HEK293T (cell line): Measurements from ENCODE around the gene PPARGC1A.

Experiments
- ARNT ChIP-seq: fragments of 450-650 bp; IDR thresholded peaks from 2 replicates; pipeline ENCODE4 v1.6.1; 2017; ENCODE audit warnings: mild to moderate bottlenecking
- BHLHE40 ChIP-seq: fragments of 450-650 bp; IDR thresholded peaks from 2 replicates; pipeline ENCODE4 v1.6.1; 2016; ENCODE audit warnings: mild to moderate bottlenecking, moderate library complexity, borderline replicate concordance
- CTBP1 ChIP-seq: fragments of 450-650 bp; IDR thresholded peaks from 2 replicates; pipeline ENCODE4 v1.6.1; 2016; ENCODE audit warnings: borderline replicate concordance
- ELF4 ChIP-seq: fragments of 450-650 bp; IDR thresholded peaks from 2 replicates; pipeline ENCODE4 v1.6.1; 2017; ENCODE audit warnings: antibody characterized with exemption
- FOXK2 ChIP-seq: fragments of 450-650 bp; IDR thresholded peaks from 2 replicates; pipeline ENCODE4 v1.6.1; 2016; ENCODE audit warnings: mild to moderate bottlenecking
- FOXM1 ChIP-seq: fragments of 450-650 bp; IDR thresholded peaks from 2 replicates; pipeline ENCODE4 v1.6.1; 2017; ENCODE audit warnings: mild to moderate bottlenecking, borderline replicate concordance
- HDGF ChIP-seq: fragments of 450-650 bp; IDR thresholded peaks from 2 replicates; pipeline ENCODE4 v1.6.1; 2017; ENCODE audit warnings: antibody characterized with exemption, borderline replicate concordance
- NFRKB ChIP-seq: fragments of 450-650 bp; IDR thresholded peaks from 2 replicates; pipeline ENCODE4 v1.6.1; 2016; ENCODE audit warnings: mild to moderate bottlenecking, moderate library complexity
- SP1 ChIP-seq: fragments of 450-650 bp; IDR thresholded peaks from 2 replicates; pipeline ENCODE4 v1.6.1; 2017
- TARDBP ChIP-seq: fragments of 450-650 bp; IDR thresholded peaks from 2 replicates; pipeline ENCODE4 v1.6.1; 2016
- ZNF384 ChIP-seq: fragments of 450-650 bp; IDR thresholded peaks from 2 replicates; pipeline ENCODE4 v1.6.1; 2016
- TF ChIP-seq, protein P1 (sequence below): fragments of 450-650 bp; IDR thresholded peaks from 2 replicates; pipeline ENCODE4 v1.6.1; 2016

DNA sequence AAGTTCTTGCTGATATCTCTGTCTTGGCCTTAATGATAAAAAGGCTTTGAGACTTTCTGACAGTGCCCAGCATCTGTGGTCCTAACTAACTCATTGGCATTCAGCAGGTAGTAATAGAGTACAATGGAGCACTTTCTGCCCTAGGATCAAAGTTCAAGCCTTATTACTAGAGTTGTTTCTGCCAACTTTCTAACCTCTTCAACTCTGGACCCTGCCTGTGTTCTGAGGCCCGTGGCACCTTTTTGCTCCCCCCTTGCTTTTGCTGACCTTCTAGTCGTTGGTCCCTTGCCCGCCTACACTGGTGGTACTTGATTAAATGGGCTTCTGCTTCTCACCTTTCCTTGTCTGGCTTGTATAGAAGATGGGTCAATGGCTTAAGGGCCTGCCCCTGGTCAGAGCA, 126.3 kb downstream of the PPARGC1A start:
- TF ChIP-seq ZNF384 (no peak), FOXM1 (no peak), SP1 (no peak), TARDBP (no peak), BHLHE40 (no peak), ELF4 (no peak), NFRKB (no peak), CTBP1 (no peak), FOXK2 (no peak), ARNT (no peak), HDGF (no peak)
- TF ChIP-seq, protein P1, sequence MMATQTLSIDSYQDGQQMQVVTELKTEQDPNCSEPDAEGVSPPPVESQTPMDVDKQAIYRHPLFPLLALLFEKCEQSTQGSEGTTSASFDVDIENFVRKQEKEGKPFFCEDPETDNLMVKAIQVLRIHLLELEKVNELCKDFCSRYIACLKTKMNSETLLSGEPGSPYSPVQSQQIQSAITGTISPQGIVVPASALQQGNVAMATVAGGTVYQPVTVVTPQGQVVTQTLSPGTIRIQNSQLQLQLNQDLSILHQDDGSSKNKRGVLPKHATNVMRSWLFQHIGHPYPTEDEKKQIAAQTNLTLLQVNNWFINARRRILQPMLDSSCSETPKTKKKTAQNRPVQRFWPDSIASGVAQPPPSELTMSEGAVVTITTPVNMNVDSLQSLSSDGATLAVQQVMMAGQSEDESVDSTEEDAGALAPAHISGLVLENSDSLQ, result no peak
